Fibroblast of pulmonary artery (primary cell): Measurements from ENCODE around the gene GPR17.

Experiments used
- DNase-seq: peaks from one replicate; pipeline ENCODE4 v3.0.0-alpha.2; 2010; ENCODE audit warnings: low read depth
- H3K4me3 ChIP-seq: replicated peaks from 2 replicates; pipeline ENCODE4 v1.5.1; 2011; ENCODE audit warnings: low read depth, mild to moderate bottlenecking, control low read depth, low read length, moderate library complexity
- TF ChIP-seq, protein P1 (sequence below): IDR thresholded peaks from 2 replicates; pipeline ENCODE4 v1.5.1; 2011; ENCODE audit warnings: mild to moderate bottlenecking, control low read depth, low read length, inconsistent platforms; ENCODE audit errors: missing control alignments

GPR17 gene

DNA sequence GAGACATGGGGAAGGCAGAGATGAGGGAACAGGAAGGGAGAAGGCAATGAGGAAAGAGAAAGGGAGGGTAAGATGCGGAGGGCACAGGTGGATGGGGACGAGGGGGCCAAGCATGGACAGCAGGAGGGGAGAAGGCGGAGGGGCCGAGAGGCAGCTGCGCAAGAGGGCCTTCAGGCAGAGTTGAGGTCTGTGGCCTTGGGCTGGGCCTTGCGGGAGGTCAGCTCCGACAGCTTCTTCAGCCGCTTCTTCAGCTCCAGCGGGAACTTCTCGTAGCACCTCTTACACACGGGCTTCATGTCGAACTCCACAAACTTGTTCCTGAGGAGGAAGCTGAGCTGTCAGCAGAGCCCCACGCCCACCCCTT is 6.9 kb upstream of the GPR17 start:
- TF ChIP-seq, protein P1, sequence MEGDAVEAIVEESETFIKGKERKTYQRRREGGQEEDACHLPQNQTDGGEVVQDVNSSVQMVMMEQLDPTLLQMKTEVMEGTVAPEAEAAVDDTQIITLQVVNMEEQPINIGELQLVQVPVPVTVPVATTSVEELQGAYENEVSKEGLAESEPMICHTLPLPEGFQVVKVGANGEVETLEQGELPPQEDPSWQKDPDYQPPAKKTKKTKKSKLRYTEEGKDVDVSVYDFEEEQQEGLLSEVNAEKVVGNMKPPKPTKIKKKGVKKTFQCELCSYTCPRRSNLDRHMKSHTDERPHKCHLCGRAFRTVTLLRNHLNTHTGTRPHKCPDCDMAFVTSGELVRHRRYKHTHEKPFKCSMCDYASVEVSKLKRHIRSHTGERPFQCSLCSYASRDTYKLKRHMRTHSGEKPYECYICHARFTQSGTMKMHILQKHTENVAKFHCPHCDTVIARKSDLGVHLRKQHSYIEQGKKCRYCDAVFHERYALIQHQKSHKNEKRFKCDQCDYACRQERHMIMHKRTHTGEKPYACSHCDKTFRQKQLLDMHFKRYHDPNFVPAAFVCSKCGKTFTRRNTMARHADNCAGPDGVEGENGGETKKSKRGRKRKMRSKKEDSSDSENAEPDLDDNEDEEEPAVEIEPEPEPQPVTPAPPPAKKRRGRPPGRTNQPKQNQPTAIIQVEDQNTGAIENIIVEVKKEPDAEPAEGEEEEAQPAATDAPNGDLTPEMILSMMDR: no peak
- DNase-seq: no peak
- no peak overlapping the region for H3K4me3 ChIP-seq

- H3K4me3 ChIP-seq: no peak overlapping the region
- DNase-seq: no peak
- TF ChIP-seq, protein P1: no peak
These were observed 5.6 kb upstream of the GPR17 start for GRCh38 chr2:127640082-127641072.

DNA sequence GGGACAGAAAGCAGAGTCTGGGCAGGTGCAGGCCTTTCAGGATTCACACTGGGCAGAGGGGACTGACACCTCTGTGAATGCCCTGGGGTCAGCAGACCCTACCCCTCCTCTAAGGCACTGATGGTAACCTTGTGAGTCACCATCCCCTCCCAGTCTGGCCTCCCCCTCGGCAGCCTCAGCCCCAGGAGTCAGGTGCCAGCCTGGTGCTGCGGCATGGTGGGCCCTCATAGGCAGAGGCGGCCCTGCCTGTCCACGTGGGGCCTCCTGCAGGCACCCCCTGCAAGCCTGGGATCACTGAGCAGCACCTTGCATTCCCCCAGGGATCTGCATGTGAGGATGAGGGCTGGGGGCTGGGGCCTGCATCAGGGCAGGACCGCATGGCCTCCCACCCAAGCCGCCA is 4.8 kb upstream of the GPR17 start:
- TF ChIP-seq, protein P1: no peak
- no peak overlapping the region for H3K4me3 ChIP-seq
- no peak for DNase-seq

DNA sequence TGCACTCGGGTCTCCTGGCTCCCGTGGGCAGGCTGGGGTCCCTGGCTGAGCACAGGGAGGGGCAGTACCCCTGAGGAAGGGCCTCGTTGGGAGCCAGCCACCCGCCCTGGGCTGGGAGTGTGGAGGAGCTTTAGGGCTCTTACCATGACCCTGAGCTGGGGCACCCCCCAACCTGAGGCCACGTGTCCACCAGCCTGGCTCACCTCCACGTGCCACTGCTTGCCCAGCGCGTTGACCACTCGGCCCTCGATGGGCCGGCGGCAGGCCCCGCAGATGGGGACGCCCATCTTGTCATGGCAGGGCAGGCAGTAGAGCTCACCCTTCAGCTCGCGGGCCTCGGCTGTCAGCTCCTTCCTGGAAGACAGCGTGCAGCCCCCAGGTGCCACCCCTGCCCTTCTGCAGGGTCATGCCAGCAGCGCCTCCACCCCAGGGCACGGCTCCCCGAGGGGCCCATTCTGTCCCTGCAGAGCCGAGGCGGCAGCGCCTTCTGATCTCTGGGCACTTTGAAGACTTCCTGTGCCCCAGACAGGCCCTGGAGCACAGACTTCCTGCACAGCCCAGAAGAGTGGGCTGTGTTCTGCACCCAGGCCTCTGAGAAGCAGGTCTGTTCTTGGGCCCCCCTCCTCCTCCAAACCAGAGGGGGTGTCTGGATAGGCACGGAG is 4.0 kb upstream of the GPR17 start:
- TF ChIP-seq, protein P1: no peak
- H3K4me3 ChIP-seq: no peak overlapping the region
- DNase-seq: no peak

GRCh38 chr2:127642706-127643438 is 3.1 kb upstream of the GPR17 start:
- DNase-seq: no peak
- H3K4me3 ChIP-seq: no peak overlapping the region
- TF ChIP-seq, protein P1: no peak

DNA sequence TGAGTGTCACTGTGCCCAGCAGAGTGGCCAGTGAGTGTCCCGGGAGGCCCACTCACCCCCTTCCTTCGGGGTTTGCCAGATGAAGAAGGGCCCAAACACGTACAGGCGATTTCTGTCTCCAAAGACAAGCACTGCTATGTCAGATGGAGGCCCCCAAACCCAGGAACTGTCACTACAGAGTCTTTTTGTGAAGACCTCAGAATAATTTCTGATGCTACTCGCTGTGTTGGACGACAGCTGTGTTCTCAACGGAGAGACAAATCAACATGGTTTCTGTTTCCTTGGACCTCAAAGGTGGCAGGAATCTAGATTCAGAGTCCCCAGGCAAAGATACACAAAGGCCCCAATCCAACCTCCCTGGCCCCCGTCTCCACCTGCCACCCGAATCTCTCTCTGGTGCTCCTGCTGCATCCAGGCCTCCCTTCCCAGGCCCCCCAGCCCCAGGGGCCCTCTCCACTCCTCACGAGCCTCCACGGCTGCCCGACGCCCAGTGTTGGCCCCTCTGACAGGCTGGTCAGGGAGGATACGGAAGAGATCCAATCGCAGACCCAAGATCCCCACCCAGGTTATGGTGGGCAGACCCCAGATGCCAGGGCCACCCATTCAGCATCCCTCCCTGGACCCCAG is 2.4 kb upstream of the GPR17 start:
- H3K4me3 ChIP-seq: no peak overlapping the region
- no peak for DNase-seq
- TF ChIP-seq, protein P1: no peak
